ENCODE data around the gene GOSR1. TPM values are rescaled to one million over a fixed set of nuclear protein-coding genes. Genes with fewer than 3 reads are reported as not detected.
"Not testable (repeated sequence)": the region's sequence is repeated elsewhere in the genome, so short reads cannot be mapped to it uniquely, and the experiment has no call there.

GOSR1 gene
- total RNA-seq, 1 donor from 2014 or later: 35.3 TPM

- intact Hi-C loops (cut with DNase I): no loop called here
- no peak for DNase-seq (ENCODE audit: low spot score)
These were observed 79.4 kb downstream of the GOSR1 start for GRCh38 chr17:30556374-30557332.

- intact Hi-C loops (cut with DNase I): no loop called here
- no peak for DNase-seq (ENCODE audit: low spot score)
These were observed 80.9 kb downstream of the GOSR1 start for GRCh38 chr17:30557916-30558685.

- DNase-seq (ENCODE audit: low spot score): no peak
- intact Hi-C loops (cut with DNase I): no loop called here
These were observed 81.7 kb downstream of the GOSR1 start for GRCh38 chr17:30558686-30559545.

- no peak for DNase-seq (ENCODE audit: low spot score)
- intact Hi-C loops (cut with DNase I): no loop called here
These were observed 82.4 kb downstream of the GOSR1 start for GRCh38 chr17:30559656-30560055.

GRCh38 chr17:30560117-30561026, 83.2 kb downstream of the GOSR1 start:
- DNase-seq (ENCODE audit: low spot score): not testable (repeated sequence)

GRCh38 chr17:30561766-30562165, 84.6 kb downstream of the GOSR1 start:
- DNase-seq (ENCODE audit: low spot score); intact Hi-C loops (cut with DNase I): not testable (repeated sequence)

More at GRCh38 chr17:30560117-30561026, 83.2 kb downstream of the GOSR1 start:
- intact Hi-C loops (cut with DNase I): not testable (repeated sequence)

GRCh38 chr17:30563131-30563904, 86.1 kb downstream of the GOSR1 start:
- intact Hi-C loops (cut with DNase I); DNase-seq (ENCODE audit: low spot score): not testable (repeated sequence)

- DNase-seq (ENCODE audit: low spot score); intact Hi-C loops (cut with DNase I): not testable (repeated sequence)
These were observed 86.7 kb downstream of the GOSR1 start for GRCh38 chr17:30563905-30564390.

GRCh38 chr17:30564422-30565072, 87.3 kb downstream of the GOSR1 start:
- intact Hi-C loops (cut with DNase I); DNase-seq (ENCODE audit: low spot score): not testable (repeated sequence)

GRCh38 chr17:30565073-30565935, 88.1 kb downstream of the GOSR1 start:
- DNase-seq (ENCODE audit: low spot score): no peak
- intact Hi-C loops (cut with DNase I): no loop called here

GRCh38 chr17:30566104-30566503, 88.9 kb downstream of the GOSR1 start:
- DNase-seq (ENCODE audit: low spot score); intact Hi-C loops (cut with DNase I): not testable (repeated sequence)

- intact Hi-C loops (cut with DNase I); DNase-seq (ENCODE audit: low spot score): not testable (repeated sequence)
These were observed 89.5 kb downstream of the GOSR1 start for GRCh38 chr17:30566516-30567225.

- no peak for DNase-seq (ENCODE audit: low spot score)
- intact Hi-C loops (cut with DNase I): no loop called here
These were observed 90.3 kb downstream of the GOSR1 start for GRCh38 chr17:30567231-30568116.

GRCh38 chr17:30568117-30568430, 90.9 kb downstream of the GOSR1 start:
- no peak for DNase-seq (ENCODE audit: low spot score)
- intact Hi-C loops (cut with DNase I): no loop called here
